GM12864 (cell line): Measurements from ENCODE around the gene FMNL2.

ENCODE experiments used
- DNase-seq: peaks from one replicate; pipeline ENCODE4 v3.0.0-alpha.2; 2011; ENCODE audit warnings: low read depth
- H3K4me3 ChIP-seq: 2 replicates; pipeline ENCODE4 v1.5.1; 2011; ENCODE audit warnings: mild to moderate bottlenecking, low read depth, low read length, control low read depth
- TF ChIP-seq, protein P1 (sequence below): IDR thresholded peaks from 2 replicates; pipeline ENCODE4 v1.5.1; 2011; ENCODE audit warnings: low read depth, mild to moderate bottlenecking, moderate library complexity, low read length, control low read depth, inconsistent platforms; ENCODE audit errors: missing control alignments

Gene FMNL2

DNA sequence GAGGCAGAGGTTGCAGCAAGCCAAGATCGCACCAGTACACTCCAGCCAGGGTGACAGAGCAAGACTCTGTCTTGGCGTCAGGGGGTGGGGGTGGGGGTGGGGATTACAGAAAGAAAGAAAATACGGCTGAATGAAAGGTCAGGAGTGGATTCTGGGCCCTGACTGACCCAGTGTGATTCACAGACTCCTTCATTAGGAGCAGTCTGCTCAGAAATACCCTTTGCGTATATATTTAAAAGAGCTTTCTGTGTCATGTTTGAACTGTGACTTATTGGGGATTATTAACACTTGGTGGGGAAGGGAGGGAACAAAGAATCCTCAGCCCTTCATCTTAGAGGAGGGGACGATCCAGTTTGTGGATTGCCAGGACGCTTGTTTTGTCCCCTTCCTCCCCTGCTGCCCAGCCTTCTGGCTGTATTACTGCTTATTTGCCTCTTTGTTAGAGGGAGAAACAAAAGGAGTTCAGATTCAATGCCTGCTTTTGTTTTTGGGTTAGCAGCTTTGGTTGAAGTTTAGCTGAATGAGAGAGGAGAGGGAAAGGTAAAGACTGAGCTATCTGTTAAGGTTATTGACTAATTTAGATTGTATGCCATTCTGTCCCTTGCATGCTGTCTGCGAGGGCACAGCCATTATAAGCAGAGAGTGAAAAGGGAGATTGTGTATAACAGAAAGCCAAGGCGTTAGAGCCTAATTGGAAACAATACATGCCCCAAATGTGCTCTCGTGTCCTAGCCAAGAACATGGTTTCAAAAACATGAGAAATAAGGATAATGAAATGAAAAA is 118.3 kb downstream of the FMNL2 start:
- no peak overlapping the region for H3K4me3 ChIP-seq
- DNase-seq, result no peak
- TF ChIP-seq, protein P1, sequence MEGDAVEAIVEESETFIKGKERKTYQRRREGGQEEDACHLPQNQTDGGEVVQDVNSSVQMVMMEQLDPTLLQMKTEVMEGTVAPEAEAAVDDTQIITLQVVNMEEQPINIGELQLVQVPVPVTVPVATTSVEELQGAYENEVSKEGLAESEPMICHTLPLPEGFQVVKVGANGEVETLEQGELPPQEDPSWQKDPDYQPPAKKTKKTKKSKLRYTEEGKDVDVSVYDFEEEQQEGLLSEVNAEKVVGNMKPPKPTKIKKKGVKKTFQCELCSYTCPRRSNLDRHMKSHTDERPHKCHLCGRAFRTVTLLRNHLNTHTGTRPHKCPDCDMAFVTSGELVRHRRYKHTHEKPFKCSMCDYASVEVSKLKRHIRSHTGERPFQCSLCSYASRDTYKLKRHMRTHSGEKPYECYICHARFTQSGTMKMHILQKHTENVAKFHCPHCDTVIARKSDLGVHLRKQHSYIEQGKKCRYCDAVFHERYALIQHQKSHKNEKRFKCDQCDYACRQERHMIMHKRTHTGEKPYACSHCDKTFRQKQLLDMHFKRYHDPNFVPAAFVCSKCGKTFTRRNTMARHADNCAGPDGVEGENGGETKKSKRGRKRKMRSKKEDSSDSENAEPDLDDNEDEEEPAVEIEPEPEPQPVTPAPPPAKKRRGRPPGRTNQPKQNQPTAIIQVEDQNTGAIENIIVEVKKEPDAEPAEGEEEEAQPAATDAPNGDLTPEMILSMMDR, result no peak

- TF ChIP-seq, protein P1, result no peak
- DNase-seq, result no peak
- no peak overlapping the region for H3K4me3 ChIP-seq
Measured at GRCh38 chr2:152454371-152454770, 119.4 kb downstream of the FMNL2 start.

- no peak overlapping the region for H3K4me3 ChIP-seq
- TF ChIP-seq, protein P1, result no peak
- DNase-seq, result no peak
Measured at GRCh38 chr2:152454960-152455359, 120.0 kb downstream of the FMNL2 start.

DNA sequence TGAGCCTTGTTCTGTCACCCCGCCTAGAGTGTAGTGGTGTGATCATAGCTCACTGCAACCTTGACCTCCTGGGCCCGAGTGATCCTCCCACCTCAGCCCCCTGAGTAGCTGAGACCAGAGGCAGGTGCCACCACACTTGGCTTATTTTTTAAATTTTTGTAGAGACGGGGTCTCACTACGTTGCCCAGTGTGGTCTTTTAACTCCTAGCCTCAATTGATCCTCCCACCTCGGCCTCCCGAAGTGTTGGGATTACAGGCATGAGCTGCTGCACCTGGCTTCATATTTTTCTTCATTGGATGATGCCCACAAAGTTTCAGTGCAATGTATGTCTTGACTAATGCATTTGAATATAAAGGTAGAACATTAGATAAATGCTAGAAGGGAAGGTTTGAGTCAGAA is 120.8 kb downstream of the FMNL2 start:
- H3K4me3 ChIP-seq, result no peak overlapping the region
- TF ChIP-seq, protein P1, result no peak
- no peak for DNase-seq

DNA sequence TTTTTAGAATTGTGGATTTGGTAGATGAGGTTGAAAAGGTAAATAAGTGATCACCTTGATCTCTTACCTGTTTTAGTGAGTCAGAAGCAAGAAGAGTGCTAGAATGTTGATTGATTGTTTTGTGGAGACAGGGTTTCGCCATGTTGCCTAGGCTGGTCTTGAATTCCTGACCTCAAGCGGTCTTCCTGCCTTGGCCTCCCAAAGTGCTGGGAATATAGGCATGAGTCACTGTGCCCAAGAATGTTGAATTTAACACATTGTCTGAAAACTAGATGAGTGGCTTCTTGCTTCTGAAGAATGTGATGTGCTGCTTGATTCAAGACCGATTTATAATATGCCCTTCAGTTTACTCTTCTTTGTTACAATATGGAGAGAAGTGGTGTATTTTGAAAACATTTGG is 121.3 kb downstream of the FMNL2 start:
- DNase-seq, result no peak

GRCh38 chr2:152458441-152458940 is 123.5 kb downstream of the FMNL2 start:
- H3K4me3 ChIP-seq, result no peak overlapping the region
- TF ChIP-seq, protein P1, result no peak
- no peak for DNase-seq

More for the DNA sequence above, 121.3 kb downstream of the FMNL2 start:
- no peak overlapping the region for H3K4me3 ChIP-seq
- TF ChIP-seq, protein P1, result no peak

DNA sequence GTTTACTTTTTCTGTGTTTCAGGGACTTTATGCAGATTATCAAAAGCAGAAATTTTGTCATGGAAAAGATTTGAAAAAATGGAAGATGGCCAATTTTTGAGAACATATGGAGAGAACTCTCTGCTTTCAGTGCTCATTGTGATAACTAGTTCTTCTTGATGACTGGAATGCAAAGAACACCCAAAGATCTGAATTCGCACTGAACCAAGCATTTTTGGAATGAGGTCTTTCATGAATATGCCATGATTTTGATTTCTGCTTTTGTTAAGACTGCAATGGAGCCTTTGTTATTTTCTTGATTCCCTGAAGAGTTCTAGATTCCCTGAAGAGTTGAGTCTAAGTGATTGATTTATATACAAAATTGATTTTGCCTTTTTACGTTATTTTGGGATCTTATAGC is 124.1 kb downstream of the FMNL2 start:
- TF ChIP-seq, protein P1, result no peak
- DNase-seq, result no peak
- H3K4me3 ChIP-seq, result no peak overlapping the region
